HuH-7.5 (cell line): Measurements from ENCODE around the gene PRSS3.
A peak's percentile ranks its signal among the peaks of the same experiment; 100 is the strongest.
"Not testable (repeated sequence)": the region's sequence is repeated elsewhere in the genome, so short reads cannot be mapped to it uniquely, and the experiment has no call there.

Experiments
- DNase-seq: peaks from one replicate; pipeline ENCODE4 v3.0.0; 2011; ENCODE audit warnings: low spot score

Gene PRSS3

DNA sequence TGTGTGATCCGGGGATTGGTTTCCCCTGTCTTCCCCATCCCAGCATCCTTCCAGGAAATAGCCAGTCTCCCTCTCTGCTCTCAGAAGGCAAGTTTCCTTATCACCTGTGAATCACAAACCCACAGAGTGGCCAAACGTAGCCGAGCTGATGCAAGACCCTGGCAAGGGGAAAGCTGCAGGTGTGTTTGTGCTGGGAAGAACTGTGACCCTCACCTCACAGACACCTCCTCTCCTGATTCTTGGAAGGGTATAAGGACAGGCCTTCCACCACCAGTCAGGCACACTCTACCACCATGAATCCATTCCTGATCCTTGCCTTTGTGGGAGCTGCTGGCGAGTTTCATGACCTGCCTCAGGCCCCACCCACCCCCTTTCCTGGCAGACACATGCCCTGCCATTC, at the start of gene PRSS3:
Gene PRSS3, plus strand, starts transcription at position 281 of the 400 bp plus-strand sequence. Its CDS starts 13 bp downstream, at position 294.
- no peak for DNase-seq

DNA sequence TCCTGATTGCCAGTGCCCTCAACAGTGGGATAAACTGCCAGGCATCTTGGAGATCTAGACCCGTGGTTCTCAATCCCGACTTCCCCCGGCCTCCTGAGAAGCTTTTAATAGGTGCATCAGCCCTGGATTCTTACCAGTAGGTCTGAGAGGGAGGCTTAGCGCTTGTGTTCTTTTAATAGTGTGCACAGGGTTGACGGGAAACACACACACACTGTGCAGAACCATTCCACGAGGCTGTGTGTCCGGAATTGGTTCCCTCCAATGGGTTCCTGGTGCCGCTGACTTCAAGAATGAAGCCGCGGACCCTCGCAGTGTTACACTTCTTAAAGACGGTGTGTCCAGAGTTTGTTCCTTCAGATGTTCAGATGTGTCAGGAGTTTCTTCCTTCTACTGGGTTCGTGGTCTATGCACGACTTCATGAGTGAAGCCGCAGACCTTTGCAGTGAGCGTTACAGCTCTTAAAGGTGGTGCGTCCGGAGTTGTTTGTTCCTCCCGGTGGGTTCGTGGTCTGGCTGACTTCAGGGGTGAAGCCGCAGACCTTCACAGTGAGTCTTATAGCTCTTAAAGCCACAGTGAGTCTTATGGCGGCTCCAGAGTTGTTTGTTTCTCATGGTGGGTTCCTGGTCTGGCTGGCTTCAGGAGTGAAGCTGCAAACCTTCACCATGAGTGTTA, 46.6 kb upstream of the PRSS3 start:
- no peak for DNase-seq

DNA sequence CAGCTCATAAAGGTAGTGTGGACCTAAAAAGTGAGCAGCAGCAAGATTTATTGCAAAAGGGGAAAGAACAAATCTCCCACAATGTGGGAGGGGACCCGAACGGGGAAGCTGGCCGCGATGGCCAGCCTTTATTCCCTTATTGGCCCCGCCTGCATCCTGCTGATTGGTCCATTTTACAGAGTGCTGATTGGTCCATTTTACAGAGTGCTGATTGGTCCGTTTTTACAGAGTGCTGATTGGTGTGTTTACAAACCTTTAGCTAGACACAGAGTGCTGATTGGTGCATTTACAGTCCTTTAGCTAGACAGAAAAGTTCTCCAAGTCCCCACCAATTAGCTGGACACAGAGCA, 46.1 kb upstream of the PRSS3 start:
- not testable (repeated sequence) for DNase-seq

DNA sequence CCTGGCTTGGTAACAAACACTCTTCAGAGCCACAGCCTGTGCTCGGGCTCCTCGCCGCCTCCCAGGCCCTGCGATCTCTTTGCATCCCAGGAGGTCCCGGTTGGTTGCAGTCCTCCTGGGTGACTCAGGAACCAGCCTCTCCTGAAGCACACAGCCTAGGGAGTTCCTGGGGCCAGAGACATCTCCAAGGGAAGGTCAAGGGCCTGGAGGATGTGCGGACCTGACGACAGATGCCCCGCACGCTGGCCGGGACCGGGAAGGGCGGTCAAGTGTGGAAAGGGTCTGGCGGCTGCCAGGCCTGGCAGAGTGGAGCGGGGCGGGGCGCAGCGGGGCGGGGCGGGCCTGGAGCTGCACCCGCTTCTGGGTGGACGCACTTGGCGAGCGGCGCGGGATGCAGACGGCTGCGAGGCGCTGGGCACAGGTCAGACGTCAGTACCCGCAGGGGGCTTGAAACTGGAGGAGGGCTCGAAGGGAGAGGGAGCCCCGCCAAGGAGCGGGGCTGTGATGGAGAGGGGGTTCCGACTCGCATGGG, 45.0 kb upstream of the PRSS3 start:
- DNase-seq: no peak

DNA sequence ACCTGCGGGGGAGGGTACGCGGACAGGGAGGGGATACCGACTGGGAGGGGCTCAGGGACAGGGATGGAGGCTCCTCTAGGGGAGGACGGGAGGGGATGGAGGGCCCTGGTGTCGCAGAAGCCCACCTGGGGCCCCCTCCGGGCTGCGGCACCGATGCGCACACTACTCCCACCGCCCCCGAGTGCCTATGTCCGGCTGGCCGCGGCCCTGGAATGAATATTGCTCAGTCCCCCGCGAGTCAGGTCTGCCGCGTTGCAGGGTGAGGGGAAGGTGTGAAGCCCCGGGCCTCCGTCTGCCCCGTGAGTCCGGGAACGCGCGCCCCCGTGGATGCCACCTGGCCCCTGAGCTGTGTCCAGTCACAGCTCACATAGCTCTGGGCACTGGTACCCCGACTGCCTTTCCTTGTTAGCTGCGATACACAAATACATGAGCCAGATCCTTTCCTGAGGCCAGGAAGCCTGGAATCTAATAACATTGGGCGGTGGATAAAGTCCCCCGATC, 44.5 kb upstream of the PRSS3 start:
- peak; percentile 2 for DNase-seq

DNA sequence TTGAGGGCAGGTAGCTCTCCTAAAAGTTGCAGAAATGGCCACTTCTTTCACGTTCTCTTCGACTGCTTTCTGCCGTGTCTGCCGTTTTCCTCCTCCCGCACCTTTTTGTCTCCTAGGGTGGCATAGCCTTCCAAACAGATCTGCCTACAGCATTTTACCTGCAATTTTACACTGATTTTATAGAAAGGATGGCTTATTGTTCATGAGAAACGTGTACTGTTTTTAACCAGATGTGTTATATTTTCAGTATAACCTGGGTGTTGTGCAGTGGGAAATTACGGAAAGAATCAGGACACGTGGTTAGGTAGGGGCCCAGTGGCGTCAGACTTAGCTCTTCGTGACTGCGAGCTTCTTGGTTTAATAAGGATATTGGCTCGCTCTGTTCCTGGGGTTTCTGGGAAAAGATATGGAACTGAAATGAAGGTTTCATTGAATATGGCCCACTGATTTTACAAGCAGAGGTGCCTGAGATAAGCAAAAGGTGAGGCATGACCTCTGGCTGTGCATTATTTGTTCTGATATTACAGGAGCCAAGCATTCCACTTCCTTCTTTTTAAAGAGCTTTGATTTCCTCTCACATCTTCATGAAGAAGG, 43.7 kb upstream of the PRSS3 start:
- DNase-seq: no peak

DNA sequence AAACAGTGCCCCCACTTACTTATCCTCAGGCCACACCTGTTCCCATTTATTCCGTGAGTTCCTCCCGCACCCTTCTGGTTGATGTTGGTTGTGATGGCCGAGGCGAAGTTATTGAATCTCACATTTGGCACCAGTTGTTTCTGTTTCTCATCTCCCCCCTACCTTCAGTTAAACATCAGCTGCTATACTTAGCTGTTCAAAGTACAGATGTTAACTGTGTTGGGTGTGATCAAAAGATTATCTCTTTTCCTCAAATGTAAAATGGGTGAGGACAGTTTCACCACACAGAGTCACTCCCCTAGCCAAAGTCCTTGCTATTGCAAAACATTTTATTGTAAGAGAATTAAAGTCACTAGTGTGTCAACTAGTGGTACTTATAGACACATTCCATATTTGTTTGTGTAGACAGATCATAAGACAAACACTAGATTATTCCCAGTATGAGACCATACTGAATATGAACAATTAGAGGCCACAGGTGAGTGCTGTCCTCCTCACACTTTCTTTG, 43.2 kb upstream of the PRSS3 start:
- DNase-seq: peak; percentile 16

DNA sequence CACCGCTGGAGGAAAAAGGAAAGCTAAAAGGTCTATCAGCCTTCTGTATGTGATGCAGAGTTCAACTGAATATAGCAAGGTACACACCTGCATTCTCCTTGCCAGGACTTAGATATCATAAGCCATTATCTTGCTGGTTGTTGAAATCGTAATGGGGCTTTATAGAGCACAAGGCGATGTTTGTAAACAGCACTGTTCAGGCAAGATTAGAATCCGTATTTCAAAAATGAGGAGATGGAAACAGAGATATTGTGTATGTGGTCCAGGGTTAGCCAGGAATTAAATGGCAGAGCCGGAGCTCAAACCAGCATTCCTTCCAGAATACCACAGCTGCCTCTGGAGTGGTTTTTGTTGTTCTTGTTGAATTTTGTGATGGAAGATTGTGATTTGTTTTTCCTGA, 42.6 kb upstream of the PRSS3 start:
- DNase-seq: not testable (repeated sequence)

DNA sequence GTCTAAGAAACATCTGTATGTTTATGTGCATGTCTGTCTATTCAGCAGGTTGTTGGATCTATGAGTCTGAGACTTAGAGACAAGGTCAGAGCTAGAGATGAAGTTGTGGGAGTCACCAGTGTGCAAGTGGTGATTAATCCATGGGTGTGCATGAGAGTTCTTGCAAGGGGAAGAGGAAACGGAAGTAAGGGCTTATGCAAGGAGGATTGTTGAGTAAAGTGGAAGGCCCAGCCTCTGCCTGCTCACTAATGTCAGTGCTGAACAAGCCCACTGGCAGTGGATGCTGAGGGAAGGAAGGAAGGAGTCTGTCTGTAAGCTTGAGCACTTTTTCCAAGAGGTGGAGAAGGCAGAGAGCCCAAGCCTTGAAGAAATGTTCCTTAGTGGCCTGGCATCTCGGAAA, 35.7 kb upstream of the PRSS3 start:
- DNase-seq: not testable (repeated sequence)

DNA sequence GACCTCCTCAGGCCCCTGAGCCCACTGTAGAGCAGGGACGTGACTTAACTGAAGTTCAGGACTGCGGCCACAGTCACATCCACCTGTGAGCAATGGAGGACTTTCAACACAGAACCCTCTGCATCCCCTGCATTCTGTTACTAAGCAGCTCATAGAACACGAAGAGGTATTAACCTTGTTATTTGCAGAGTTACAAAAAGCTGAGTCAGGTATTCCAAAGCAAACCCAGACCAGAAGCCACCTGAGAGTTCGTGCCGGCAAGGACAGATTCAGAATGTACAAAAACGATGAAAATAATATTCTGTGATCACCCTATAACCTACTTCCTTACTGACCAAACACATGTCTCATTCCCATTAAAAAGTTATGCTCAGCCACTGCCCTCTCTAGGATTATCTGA, 33.0 kb upstream of the PRSS3 start:
- DNase-seq: no peak

DNA sequence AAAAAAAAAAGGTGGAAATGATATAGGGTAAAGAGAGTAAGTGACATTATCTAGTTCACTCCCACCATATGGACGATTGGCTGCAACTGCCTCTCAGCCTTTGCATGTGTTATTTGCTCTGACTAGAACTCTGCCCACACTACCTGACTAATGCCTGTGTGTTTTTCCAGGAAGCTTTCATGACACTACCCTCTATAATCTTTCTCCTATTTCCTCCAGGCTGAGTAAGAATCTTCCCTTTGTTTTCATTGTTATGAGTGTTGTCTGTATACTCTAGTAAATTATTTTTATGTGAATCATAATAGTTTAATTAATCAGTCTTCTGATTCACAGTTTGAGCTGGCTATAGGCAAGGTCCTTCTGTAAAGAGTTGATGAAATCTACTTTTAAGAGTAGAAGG, 31.7 kb upstream of the PRSS3 start:
- not testable (repeated sequence) for DNase-seq

DNA sequence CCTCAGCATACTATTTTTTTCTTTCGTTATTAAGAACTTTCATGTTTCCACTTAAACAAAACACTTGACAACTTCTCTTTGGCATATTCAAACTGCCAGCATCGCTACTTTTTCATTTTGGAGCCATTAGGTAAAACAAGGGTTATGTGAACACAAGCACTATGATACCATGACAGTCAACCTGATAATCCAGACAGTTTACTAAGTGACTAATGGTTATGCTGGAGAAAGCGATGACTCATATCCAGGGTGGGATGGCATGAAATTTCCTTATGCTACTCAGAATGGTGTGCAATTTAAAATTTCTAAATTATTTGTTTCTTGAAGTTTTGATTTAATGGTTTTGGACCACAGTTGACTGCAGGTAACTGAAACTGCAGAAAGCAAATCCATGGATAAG, 29.9 kb upstream of the PRSS3 start:
- DNase-seq: no peak

DNA sequence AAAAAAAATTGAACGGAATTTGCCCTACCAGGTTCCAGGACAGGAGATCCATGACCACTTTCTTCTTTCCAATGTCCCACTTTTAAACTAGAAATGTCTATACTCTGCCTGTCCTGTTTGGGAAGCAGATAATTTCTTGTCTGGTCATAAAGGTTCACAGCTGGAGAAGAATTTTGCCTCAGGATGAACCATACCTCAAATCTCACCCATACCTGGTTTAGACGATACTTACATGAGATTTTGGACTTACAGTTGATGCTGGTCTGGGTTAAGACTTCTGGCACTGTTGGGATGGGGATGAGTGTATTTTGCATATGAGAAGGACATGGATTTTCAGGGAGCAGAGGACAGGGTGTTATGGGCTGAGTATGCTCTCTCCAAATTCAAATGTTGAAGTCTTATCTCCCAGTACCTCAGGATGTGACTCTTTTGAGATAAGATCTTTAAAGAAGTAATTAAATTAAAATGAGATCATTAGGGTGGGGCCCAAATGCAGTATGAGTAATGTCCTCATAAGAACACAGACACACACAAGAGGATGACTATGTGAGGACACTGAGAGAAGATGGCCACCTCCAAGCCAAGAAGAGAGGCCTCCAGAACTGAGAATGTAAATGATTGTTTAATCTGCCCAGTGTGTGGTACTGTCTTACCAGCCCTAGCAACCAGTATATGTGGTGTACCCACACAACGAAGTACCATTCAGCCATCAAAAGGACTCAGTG, 25.0 kb upstream of the PRSS3 start:
- peak; percentile 2 for DNase-seq

DNA sequence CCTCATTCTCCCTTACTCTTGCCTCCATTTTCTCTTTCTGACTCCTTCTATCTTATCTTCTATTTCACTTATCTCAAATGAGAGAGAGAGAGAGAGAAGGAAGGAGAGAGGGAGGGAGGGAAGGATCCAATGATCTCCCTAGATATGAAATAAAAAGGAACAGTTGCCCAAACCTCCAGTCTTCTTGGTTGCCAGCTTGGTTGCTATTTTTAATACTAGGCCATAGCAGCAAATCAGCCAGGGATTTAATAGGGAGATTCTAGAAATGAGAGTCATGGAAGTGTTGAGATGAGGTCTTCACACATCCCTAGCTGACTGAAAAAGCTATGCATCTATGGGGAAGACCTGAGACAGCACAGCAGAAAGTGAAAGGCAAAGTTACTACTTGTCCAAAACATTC, 22.2 kb upstream of the PRSS3 start:
- not testable (repeated sequence) for DNase-seq

DNA sequence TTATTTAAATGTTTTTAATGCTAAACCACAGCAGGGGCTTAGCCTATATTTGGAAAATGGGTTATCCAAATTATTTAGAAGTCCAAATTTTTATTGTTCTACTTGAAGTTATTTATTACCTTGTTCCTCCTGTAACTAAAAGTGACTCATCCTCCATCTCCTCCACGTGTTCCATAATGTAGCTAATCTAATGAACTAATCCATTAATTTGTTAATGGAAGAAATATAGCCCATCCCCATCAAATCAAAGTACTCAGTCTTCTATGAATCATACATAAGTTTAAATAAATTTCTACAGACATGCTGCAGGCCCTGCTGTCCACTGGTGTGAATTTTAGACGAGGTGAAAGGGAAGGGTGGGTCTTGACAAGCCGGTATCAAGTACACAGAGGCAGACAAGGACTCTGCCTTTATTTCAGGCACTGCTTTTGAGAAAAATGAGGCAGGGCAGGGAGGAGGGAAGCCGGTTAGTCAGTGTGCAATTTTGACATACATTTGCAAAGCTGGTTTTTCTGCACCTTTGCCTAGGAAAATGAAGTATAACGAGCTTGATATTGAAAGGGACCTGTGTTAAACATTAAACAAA, 21.2 kb upstream of the PRSS3 start:
- not testable (repeated sequence) for DNase-seq

DNA sequence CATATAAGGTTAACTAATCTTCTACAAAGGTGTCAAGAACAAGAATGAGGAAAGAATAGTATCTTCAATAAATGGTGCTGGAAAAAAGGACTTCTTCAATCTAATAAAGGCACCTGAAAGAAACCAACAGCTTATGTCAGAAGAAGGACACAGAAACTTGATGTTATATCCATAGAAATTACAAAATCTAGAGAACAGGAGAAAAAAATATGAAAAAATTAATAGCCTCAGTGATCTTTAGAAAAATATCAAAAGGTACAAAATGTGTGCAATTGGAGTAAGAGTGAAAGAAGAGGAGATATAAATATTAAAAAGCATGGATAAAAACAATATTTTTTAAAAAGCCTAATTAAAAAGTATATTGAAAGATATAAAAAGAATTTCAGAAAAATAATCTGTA, 18.8 kb upstream of the PRSS3 start:
- DNase-seq: no peak

DNA sequence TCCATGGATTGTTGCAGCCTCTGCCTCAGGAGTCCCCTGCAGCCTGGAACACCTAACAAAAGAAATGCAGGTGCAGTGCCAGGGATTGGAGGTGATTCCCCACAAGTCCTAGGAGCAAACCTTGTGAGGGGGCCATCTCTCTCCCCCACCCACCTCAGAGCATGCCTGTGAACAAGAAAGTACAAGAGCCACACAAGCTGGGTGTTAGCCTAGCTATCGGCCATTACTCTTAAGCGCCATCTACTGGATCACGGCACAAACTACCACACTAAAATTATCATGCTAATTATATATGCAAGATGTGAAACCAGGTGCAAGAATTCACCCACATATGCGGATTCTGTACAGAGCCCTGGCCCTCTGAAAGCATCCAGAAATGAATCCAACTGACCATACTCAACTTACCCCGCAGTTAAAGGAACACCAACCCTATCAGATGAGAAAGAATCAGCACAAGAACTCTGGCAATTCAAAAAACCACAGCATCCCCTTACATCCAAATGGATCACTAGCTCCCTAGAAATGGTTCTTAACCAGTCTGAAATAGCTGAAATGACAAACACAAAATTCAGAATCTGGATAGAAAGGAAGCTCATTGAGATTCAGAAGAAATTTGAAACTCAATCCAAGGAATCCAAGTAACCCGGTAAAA, 16.5 kb upstream of the PRSS3 start:
- DNase-seq: peak; percentile 17

DNA sequence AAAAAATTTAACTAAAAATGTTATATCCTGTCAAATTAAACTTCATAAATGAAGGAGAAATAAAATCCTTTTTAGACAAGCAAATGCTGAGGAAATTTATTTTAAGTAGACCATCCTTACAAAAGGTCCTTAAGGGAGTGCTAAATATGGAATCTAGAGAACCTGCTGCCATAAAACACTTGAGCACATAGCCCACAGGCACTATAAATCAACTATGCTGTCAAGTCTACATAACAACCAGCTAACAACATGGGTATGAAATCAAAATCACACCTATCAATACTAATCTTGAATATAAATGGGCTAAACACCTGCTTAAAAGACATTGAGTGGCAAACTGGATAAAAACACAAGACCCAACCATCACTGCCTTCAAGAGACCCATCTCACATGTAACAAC, 15.1 kb upstream of the PRSS3 start:
- no peak for DNase-seq

DNA sequence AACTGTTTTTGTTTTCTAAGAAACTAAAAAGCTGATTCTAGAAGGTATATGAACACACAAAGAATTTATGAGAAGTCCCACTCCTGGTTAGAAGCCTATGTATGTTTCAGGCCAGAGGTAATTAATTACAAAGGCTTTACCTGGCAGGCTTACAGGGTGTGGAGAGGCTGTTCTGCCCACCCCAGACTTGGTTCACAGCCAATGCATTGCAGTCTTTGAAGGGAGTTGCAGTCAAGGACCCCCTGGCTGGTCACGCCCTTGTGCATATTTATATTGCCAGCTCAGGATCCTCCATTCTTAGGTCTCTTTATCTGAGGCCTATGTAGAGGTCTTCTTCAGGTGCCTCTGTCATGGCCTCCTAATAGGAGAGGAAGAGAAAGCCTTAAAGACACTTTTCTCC, 13.6 kb upstream of the PRSS3 start:
- DNase-seq: no peak

DNA sequence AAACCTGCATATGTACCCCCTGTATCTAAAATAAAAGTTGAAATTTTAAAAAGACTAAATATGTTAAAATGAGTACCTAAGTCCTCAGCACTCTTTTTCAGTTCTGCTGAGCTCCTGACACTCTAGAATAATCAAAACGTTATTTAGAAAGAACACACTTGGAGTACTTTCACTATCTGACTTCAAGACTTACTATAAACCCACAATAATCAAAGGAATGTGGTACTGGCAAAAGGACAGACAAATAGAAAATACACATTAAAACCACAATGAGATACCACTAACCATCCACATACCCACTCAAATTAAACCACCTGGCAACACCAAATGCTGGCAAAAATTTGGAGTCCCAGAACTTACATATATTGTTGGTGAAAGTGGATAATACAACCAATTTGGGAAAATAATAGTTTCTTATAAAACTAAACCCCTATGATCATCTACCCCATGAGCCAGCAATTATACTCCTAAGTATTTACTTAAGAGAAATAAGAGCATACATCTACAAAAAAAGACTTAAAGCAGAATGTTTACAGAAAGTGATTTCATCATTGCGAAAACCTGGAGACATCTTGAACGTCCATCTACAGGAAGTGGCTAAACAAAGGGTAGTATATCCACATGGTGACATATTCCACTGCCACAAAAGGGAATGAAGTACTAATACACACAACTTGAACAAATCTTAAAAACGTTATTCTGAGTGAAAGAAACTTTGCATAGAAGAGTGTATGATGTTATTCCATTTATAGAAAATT, 12.8 kb upstream of the PRSS3 start:
- DNase-seq: no peak

DNA sequence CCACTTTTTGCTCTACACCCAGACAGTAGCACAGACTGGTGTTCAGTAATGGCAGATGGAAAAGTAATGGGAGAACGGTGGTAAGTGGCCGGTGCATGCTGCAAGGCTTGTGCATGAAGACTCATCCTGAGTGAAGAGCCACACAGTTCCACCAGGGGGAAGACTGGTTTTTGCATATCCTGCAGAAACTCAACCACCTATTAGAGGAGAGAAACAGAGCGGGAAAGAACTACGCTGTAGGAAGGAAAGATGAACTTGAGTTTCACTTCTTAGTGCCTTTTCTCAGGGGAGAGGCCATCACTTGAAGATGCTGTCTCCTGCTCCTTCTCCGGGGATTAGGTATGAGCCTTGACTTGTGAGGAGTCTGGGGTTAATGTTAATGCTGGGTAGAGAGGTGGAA, 9.4 kb upstream of the PRSS3 start:
- DNase-seq: no peak
